CD4-positive, alpha-beta T cell treated with Interleukin-17A for 4 hours (primary cell): Measurements from ENCODE around the gene CADM1.

Experiments
- DNase-seq: peaks from one replicate; pipeline ENCODE4 v3.0.0-alpha.2; 2020; ENCODE audit warnings: mixed read lengths

CADM1 gene

DNA sequence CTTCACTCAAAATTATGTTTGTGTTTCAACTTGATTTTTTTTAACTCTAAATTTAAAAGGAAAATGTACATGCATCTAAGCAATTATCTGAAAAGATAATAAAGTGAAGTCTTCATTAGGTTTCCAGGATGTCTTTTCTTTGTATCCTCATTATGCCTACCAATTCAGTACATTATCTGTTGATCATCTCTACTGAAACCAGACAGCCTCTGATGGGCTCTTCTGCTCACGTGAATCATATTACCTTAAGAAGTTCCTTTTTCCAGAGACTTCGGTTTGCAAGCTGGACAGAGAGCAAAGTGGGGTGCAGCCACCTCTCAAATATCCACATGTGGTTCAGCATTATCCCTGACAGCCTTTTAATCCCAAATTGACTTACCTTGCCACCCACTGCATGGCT is 158.4 kb downstream of the CADM1 start:
- DNase-seq = no peak

DNA sequence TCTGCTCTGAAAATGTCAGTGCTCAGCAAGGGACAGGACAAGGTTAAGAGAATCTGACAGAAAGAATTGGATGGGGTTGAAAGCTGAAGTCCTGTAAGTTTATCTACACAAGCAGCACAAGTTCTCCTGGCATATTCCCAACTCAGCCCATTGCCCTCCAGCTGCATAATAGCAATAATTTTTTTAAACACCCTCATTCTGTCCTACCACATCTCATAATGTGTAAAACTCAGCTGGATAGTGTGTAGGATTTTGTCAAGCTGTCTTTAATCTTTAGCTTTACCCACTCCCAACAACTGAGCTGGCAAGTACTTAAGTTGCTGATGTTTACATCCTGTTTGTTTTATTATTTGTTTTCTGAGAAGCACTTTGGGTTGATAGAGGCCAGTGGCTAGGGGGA is 158.9 kb downstream of the CADM1 start:
- no peak for DNase-seq

DNA sequence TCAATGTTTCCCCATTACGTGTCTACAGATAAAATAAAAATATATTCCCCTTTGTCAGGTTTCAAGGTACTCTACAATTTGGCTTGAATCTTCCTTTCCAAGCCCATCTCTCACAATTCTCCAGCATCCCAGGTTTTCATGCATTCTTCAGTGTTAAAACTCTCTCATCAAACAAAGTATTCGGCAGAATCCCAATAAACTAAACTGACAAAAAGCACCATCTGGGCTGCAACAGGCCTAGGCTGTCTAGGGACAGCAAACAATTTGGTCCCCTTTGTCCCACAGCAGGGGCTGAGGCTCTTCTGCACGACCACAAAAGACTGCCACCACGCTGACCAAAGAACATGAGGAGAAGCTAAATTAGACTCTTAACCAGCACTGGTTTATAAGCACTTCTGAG is 159.4 kb downstream of the CADM1 start:
- DNase-seq = no peak

DNA sequence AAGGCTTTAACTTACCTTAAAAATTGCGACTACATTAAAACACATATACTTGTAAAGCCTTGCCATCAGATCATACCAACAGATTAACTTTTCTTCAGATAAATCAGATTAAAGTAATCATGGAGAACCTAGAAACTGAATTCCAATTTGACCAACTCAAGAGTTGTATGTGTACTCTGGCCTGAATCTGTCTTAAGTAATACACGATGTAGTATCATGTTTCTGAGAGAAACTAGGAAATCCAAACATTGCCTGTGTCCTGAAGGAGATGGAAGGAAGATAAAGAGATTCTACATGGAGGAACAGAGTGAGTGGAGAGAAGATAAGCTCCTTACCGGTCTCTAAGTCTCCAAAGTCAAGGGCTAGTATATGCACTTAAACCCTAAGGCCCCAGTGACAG is 162.1 kb downstream of the CADM1 start:
- DNase-seq = no peak

DNA sequence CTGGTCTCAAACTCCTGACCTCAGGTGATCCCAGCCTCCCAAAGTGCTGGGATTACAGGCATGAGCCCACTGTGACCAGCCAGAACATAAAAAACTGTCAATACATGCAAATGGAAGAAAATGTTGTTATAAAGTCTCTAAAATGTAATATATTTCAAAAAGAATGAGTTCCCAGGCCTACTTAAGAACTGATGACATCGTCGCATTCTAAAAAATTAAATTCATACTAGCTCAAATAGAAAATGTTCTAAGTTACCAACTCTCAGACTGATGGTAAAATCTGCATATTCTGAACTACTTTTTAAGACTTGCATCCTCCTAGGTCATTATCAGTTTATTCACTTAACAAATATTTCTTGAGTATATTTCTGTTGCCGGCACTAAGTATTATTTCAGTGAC is 163.3 kb downstream of the CADM1 start:
- no peak for DNase-seq

DNA sequence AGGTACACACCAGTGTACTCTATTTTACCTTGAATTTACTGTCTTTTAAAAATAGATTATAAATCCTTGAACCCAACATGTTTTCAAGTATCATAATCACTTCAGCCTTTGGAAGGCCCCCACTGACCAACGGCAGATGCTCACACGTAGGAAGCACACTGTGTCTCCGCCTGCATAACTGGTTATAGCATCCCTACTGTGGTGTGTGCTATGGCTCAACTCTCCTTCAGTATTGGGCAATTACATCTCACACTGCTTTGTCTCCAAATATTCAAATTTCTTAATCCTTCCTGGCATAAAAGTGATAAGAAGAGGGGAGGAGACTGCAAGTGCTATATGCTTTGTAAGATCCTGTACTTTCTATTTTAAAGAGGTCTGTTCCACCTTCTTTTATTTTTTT is 165.7 kb downstream of the CADM1 start:
- DNase-seq = no peak

DNA sequence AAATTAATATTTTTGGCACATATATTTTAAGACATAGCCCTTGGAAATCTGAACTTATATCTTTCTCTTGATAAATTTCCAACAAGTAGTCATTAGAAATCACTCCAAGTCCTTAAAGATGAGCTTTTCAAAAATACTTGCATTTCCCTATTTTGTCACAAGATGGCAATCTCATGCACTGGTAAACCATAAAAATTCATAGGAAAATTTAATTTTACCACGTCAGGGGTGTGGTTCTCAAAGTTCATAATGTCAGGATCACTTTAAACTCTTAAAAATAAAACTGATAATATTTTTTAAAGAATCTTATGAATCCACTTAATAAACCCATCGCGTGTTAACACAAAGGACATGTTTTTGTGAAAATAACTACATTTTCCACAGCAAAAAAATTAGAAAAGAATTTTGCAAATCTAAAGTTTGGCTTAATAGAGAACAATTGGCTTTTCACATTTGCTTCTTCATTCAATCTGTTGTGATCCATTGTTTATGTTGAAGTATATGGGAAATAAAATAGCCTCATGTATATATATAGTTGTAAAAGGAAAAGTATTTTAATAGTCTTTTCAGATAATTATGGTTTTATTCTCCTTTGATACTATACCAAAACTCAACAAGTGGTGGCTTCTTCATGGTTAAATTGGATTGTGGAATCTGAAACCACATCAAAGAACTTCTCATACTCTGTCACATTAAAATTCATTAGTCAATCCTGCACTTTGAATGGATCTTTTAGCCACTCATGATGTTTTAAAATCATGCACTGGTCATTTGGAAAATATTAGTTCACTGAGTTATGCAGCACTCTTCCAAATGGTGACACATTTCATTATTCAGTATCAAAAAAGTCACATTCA is 169.1 kb downstream of the CADM1 start:
- no peak for DNase-seq

DNA sequence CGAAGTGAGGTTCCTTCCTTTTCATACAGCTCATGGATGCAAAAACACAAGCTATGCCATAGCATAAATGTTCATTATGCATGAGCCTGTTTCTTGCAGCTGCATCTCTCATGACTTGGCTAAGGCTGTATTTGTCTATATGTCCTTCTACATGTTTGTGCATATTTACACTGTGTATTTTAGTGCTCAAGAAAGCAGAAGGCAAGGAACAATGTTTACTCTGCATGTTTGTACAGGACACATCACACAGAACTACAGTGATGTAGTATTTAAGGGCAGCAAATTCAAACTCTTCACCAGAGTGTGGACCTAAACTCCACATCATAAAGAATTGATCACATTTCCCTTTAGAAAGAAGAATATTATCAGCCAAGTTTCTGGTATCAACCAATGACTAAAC is 170.3 kb downstream of the CADM1 start:
- no peak for DNase-seq

DNA sequence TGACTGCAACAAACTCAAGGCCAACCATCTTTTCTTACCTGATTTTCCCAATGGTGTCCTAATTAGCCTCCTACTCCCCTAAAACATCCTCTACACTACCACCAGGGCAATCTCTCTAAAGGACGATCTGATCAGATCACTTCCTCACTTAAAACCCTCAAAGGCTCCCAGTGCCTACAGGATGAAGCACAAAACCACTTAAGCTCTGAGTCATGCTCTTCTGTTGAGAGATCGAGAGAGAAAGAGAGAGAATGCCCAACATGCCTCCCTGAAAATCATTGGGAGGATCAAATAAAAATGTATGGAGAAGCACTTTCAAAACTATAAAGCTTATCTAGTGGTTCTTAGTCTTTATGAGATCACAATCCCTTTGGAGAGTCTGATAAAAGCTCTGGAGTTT is 171.1 kb downstream of the CADM1 start:
- no peak for DNase-seq

DNA sequence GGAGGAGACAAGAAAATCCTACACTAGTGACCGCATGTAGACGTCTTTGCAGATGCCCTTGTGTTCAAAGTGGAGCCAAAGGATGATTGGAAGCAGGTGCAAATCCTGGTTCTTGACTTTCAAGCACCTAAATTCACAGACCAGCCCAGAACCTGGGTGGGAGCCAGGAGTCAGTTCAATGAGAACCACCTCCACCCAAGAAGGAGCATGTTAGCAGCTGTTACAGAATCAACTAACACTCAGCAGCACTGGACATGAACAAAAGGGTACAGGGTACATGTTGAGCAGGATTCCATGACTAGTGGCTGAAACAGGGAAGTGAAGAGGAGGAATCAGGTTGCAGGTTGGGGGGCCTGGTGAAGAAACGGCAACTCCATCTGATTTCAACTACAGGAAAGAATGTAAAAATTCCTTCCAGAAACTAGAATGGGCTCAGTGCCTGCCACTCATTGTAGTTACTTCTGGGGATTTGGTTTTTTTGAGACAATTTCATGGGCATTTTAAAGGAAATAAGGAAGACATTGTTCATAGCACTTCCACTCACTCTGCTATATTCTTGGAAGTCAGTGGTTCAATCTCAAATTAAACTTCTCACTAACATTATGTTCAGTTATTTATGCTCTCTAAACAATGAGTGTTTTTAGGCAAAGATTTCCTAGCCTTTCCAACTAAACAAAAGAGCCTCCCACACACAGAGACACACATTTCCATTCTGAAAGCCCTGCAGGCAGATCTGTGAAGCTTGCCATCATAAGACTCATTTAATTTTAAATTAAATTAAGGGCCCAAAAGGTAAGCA is 173.3 kb downstream of the CADM1 start:
- DNase-seq = no peak

DNA sequence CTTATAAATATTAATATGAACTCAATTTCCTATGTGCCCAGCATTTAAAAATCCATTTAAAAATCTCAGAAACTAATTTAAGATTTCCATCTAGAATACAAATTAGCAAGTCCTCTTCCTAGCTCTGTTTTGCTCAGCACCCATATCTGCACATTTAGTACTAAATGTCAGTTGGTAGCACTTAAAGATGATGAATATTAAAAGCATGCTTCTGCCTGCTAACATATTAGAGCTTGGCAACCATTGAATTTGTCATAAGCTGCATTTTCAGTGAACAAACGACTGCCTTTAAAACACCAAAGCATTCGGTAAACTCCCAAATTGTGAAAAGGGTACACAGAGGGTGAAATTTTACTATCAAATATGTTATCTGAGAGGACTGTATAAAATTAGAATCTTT is 177.7 kb downstream of the CADM1 start:
- DNase-seq = no peak

DNA sequence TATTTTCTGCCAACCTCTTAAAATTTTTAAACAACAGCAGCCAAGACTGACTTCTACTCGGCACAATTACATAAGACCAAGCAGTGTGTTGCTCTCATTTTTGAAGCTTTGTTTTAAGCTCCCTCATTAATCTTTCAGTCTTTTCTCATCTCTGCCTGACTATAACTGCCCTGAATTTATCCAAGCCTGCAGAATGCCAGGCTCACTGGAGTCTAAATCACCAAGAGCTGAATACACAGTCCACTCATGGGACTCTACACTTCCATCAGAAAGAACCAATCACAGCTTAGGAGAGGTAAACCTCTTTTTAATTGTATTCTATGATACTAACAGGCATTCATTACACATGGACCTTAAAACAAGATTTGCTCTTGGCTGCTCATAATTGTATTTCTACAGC is 178.7 kb downstream of the CADM1 start:
- DNase-seq = no peak

DNA sequence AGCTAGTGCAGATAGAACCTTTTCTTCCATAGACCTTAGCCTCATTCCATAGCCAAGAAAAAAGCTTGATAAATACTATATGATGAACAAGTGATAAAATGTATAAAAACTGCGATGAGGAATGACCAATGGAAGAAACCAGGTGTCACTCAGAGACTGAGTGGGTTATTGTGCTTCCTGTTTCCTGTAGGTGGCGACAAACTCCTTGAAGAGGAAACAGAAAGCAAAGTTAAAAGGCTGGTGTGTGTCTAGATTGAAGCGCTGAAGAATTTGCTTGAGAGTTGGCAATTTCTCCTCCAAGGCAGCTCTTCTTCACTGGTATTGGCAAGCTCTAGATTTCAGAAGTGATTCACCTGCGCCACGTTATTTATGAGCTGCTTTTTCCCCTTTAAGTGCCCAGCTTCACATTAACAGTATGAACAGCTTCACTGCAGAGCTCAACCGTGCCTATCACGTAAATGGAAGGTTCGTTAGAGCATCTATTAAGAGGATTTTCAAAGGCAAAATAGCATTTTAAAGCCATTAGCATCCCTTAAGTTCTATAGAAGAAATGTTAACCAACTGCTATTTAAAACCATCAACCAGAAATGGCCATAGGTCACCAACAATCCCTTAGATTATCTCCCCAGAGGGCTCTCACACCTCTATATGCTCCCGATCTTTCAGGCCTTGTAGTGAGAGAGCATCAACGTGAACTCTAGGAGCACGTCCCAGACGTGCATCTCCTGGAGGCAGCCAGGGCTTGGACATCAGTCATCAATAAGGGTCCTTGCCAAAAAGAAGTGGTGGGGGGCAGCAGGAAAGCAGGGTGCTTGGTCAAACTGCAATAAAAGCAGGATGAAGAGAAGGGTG is 179.4 kb downstream of the CADM1 start:
- DNase-seq = no peak

DNA sequence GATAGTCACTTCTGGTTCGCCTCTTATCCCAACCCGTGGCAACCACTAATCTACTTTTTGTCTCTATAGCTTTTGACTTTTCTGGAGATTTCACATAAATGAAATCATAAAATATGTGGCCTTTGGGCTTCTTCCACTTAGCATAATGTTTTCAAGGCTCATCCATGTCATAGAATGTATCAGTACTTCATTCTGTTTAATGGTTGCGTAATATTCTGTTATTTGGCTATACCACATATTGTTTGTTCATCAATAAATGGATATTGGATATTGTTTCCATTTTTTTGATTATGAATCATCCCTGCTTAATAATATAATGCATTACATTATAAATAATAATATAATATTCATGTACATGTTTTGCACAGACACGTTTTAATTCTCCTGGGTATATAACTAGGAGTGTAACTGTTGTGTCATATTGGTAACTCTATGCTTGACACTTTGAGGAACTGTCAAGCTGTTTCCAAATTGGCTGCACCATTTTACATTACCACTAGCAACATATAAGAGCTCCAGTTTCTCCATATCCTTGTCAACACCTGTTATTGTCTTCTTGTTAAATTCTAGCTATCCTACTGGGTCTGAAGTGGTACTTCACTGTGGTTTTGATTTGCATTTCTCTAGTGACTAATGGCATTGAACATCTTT is 181.5 kb downstream of the CADM1 start:
- DNase-seq = no peak

DNA sequence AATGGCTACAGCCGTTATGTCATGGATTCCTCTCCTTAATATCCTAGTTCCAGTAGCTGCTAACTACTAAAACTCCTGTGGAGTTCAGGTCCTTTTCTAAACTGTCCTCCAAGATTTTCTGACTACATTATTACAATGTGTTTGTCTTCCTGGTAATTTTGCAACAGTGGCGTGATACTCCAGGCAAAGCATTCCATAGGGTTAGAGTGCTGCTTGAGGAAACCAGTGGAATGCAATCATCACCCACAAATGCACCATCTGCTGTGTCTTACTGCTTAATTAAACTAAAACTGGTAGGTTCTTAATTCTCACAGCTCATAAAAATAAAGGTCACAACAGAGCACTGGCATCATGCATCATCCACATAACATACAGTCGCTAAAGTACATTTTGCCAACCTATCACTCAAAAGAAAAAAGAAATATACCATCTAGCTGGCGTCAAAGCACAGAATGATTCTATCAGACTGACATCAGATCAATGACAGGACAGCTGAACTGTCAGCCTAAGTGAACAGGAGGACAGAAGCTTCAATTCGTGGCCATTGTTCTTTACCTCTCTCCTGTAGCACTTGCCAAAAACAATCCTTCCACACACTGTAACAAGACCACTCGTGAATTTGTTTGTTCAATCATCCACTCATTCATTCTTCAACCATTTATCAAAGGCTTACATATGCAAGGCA is 182.5 kb downstream of the CADM1 start:
- no peak for DNase-seq

DNA sequence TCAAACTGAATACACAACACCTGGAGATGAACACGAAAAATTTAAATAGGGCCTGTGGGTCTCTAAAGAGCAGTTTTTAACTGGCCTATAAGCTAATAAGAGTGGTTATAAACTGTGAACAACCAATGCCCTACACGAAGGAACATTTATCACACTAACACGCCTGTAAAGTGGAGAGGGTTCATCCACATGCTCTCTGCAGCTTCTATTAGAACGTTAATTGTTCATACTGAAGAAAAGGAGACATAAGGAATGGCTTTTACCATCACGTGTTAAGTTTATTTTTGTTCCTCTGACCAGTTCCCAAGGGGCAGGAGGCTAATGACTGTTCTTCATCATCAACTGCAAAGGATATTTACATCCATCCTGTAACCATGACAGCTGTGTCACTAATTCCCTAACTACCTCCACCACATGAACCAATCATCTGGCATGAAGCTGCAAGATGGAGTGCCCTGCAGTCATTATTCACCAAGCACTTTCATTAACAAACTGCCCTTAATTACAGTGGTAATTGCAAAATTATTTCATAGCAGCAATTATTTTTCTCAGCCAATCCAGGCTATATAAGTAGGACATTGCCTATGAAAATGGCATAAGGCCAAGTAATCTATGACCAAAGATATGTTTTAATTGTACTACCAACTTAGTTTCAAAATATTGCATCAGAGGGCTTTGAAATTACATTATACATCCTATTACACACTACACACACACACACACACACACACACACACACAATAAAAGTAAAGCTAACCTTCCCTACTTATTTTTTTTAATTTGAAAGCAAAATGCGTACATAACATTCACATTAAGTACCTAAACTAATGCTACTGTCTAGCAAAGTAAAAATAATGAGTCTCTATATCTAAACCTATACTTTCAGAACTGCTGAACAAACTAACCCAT is 186.7 kb downstream of the CADM1 start:
- no peak for DNase-seq

DNA sequence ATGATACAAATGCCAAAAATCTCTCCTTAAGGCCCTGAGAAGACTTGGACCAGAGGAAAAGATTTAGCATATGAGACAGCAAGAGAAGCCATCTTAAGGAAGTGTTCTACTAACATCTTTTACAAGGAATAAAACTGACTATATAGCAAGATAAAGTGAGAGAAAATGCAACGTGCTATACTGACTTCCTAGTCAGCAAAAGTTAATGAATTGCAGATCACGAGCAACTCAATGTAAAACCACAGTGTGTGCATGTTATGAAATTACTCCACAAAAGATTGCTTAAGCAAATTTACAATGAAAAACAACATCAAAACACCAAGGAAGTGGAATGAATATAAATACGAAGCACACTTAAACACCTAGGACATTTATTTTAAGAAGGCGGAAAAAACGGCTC is 187.5 kb downstream of the CADM1 start:
- DNase-seq = no peak

DNA sequence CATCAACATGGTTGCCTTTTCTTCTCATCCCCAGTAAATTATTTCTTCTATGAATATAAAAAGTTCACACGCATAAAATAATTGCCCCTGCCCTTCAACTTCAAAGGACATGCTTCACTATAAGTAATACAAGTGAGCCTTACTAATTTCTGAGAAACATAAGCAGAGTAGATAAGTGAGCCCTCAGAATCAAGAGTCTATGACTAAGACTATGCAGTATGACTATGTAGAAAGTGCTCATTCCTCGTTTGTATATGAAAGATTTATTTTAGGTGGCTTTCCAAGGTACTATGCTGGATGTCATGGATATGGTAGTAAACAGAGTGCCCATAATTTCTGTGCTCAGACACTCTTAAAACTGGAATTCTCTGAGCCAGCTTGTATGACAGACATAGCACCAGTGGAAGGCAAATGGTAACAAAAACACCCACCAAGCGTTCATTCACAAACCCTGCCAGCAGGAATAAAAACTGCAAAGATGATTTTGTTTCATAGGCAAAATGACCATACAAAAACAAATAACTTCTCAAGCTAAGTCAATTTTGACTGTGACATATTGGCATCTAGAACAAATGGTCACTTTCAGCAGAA is 189.8 kb downstream of the CADM1 start:
- no peak for DNase-seq

DNA sequence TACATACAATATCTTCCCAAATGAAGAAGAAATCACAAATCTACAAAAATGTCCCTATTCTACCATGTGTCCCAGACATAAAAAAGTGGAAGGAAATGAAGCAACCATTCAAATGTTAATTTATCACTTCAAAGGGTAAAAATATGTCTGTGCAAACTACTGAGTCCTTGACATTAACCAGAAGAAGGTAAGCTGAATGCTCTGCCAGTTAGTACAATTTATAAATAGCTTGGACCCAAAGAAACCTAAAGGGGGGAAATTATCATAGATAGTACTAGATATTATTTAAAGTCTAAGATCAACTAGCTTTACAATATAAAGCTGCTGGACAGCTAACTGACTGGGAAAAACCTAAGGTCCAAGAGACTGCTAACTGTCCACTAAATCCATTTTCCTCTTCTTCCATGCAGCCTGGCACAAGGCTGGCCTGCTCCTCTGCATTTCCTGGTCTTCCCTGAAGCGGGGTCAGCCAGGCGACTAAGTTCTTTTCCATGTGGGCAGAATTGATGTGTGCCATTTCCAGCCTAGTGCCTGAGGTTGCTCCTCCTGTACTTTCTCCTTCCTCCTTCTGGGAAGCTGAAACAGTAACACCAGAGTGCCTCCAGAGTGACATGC is 190.9 kb downstream of the CADM1 start:
- no peak for DNase-seq

DNA sequence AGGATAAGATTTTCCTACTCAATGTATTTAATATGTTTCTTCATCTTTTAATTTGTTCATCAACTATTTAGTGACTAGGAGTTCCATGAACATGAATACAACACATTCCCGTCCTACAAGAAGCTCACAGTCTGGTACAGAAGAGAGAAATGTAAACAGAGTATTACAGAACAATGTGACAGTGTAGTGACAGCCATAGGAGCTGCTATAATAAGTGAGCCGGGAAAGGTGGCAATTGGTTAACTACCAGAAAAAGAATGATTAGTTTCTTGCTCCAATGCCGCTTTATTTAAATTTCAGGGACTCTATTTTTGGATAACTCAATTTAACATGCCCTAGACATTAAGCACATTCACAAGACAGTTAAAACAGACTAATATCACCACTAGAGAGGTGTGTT is 192.3 kb downstream of the CADM1 start:
- no peak for DNase-seq
